Central memory CD8-positive, alpha-beta T cell (primary cell): ENCODE measurements around the gene RREB1.
A peak's percentile ranks its signal among the peaks of the same experiment; 100 is the strongest.

Experiments used
- ATAC-seq: fragments of 150-1000 bp; cut with Tn5 transposase; replicated peaks from 2 replicates; pipeline ENCODE4 v1.10.0; 2022; ENCODE audit warnings: mild to moderate bottlenecking, moderate FRiP score, moderate number of reproducible peaks; ENCODE audit not compliant: poor library complexity, severe bottlenecking; ENCODE audit errors: extremely low read depth
- DNase-seq, 2 donors: peaks; one replicate each; pipeline ENCODE4 v3.0.0; 2021; ENCODE audit warnings: low spot score in 2 of 2
- H3K27ac Mint-ChIP-seq: one replicate; pipeline ENCODE4 v1.8.0; 2022; ENCODE audit warnings: low read depth, mild to moderate bottlenecking, moderate library complexity, mixed read lengths
- H3K27me3 Mint-ChIP-seq: one replicate; pipeline ENCODE4 v1.8.0; 2022; ENCODE audit warnings: mixed read lengths
- H3K36me3 Mint-ChIP-seq: one replicate; pipeline ENCODE4 v1.8.0; 2022; ENCODE audit warnings: mild to moderate bottlenecking, moderate library complexity, mixed read lengths; ENCODE audit not compliant: insufficient read depth
- H3K4me1 Mint-ChIP-seq: one replicate; pipeline ENCODE4 v1.8.0; 2022; ENCODE audit warnings: mixed read lengths
- H3K4me3 Mint-ChIP-seq: one replicate; pipeline ENCODE4 v1.8.0; 2022; ENCODE audit warnings: mild to moderate bottlenecking, moderate library complexity, mixed read lengths
- H3K9me3 Mint-ChIP-seq: one replicate; pipeline ENCODE4 v1.8.0; 2022; ENCODE audit warnings: mixed read lengths

The RREB1 gene

DNA sequence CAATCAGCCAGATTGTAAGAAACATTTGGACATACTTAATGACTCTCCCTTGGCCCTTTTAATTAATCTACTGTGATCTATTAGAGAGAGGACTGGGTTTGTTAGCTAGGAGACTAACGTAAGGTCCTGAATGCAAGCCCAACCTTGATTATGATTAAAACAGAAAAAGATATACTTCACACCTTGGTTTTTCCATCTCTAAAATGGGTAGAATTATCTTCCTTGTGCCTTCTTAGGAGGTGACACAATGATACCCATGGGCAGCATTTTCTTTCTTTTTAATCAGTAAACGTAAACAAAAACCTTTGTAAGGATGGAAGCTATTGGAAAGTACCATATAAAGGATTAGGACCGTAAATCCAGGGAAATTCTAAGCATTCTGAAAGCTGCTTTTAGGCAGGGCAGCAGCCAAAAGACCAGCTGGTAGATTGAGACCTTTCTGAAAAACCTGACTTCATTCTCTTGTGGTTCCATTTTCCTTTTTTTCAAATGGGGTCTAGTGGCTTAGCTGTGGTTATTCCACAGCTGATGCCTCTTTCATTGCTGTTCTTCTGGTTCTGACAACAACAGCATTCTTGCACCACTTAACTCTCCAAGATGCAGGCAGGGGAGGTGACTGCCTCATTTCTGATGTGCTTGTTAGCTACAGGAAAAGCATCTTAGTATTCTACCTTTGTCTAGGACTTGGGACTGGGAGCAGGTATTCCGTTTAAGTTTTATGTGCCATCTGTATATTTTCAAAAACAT is 27.4 kb downstream of the RREB1 start:
- no peaks in the 10 kb centered on the region for H3K27me3 Mint-ChIP-seq
- H3K9me3 Mint-ChIP-seq = no peaks in the 10 kb centered on the region
- H3K27ac Mint-ChIP-seq = peak overlapping the region; percentile 35
- ATAC-seq (no peak), DNase-seq (no peak)
- no peak overlapping the region for H3K4me3 Mint-ChIP-seq
- peaks cover 58% of the 10 kb centered on the region for H3K4me1 Mint-ChIP-seq
- H3K36me3 Mint-ChIP-seq = peaks cover 6% of the 10 kb centered on the region

GRCh38 chr6:7135755-7136154 is 28.0 kb downstream of the RREB1 start:
- no peak for ATAC-seq
- Mint-ChIP-seq H3K36me3 (peaks cover 3% of the 10 kb centered on the region), H3K4me1 (peaks cover 54% of the 10 kb centered on the region), H3K27ac (peak overlapping the region; percentile 35), H3K9me3 (no peaks in the 10 kb centered on the region), H3K27me3 (no peaks in the 10 kb centered on the region), H3K4me3 (no peak overlapping the region)
- no peak for DNase-seq

DNA sequence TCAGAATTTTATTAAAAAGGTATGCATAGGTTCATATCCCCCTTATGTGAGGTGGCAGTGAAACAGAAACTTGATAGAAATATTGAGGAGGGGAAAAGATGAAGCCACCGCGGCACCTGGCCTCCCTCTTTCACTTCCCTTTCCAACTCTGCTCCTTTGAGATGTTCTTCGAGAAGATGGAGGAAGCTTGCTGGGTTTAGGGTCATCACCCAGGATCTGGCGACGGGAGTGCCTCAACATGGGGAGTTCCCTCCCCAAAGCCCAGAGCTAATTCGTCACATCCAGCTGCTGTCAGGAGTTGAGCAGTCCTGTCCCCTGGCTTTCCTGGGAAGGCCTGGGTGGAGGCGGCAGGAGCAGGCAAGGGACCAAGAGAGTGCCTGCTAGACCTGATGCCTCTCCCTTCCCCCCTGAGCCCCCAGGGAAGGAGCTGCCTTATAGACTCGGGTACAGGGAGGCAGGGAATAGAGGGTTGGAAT is 29.1 kb downstream of the RREB1 start:
- peaks cover 56% of the 10 kb centered on the region for H3K4me1 Mint-ChIP-seq
- no peak for DNase-seq

GRCh38 chr6:7137335-7138045 is 29.7 kb downstream of the RREB1 start:
- Mint-ChIP-seq H3K36me3 (no peaks in the 10 kb centered on the region), H3K4me3 (peak overlapping the region; percentile 72), H3K9me3 (no peaks in the 10 kb centered on the region), H3K27me3 (no peaks in the 10 kb centered on the region), H3K4me1 (peaks cover 51% of the 10 kb centered on the region), H3K27ac (peak overlapping the region; percentile 93)
- DNase-seq (peak in 1 of 2 donors; percentile 31), ATAC-seq (peak; percentile 73)

More for the DNA sequence above, 29.1 kb downstream of the RREB1 start:
- Mint-ChIP-seq H3K27me3 (no peaks in the 10 kb centered on the region), H3K4me3 (peak overlapping the region; percentile 72), H3K36me3 (no peaks in the 10 kb centered on the region), H3K27ac (peak overlapping the region; percentile 93), H3K9me3 (no peaks in the 10 kb centered on the region)
- ATAC-seq = no peak

- no peak for DNase-seq
- no peak for ATAC-seq
- Mint-ChIP-seq H3K36me3 (peaks cover 2% of the 10 kb centered on the region), H3K27ac (peak overlapping the region; percentile 93), H3K4me1 (peaks cover 51% of the 10 kb centered on the region), H3K27me3 (no peaks in the 10 kb centered on the region), H3K9me3 (no peaks in the 10 kb centered on the region), H3K4me3 (peak overlapping the region; percentile 72)
Measured at GRCh38 chr6:7138046-7138531, 30.3 kb downstream of the RREB1 start.

DNA sequence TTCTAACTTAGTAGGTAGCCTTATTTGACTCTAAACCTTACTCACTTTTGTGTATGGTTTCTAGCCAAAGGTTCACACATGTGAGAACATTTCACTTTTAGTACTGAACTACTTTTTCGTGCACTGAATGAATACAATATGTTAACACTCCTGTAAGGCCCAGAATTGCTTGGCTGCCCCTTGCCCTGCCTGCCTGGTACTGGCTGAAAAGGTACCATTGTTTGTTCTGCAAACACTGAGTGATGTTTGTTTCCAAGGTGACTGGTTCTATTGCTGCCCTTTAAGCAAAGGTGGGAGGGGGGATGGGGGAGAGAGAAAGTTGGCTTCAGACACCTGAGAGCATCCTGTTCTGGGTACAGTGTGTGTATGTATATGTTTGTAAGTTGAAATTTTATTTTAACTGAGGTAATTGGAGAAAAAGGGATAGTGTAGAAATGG is 31.2 kb downstream of the RREB1 start:
- H3K36me3 Mint-ChIP-seq = peaks cover 4% of the 10 kb centered on the region
- peak overlapping the region; percentile 93 for H3K27ac Mint-ChIP-seq
- H3K9me3 Mint-ChIP-seq = no peaks in the 10 kb centered on the region
- ATAC-seq = peak; percentile 30
- DNase-seq = peak in 1 of 2 donors; percentile 25
- no peaks in the 10 kb centered on the region for H3K27me3 Mint-ChIP-seq
- no peak overlapping the region for H3K4me3 Mint-ChIP-seq
- peaks cover 51% of the 10 kb centered on the region for H3K4me1 Mint-ChIP-seq

- Mint-ChIP-seq H3K27ac (no peak overlapping the region), H3K27me3 (no peaks in the 10 kb centered on the region), H3K4me1 (peaks cover 56% of the 10 kb centered on the region), H3K4me3 (peak overlapping the region; percentile 78), H3K36me3 (peaks cover 4% of the 10 kb centered on the region), H3K9me3 (no peaks in the 10 kb centered on the region)
- no peak for ATAC-seq
- DNase-seq = no peak
Measured at GRCh38 chr6:7139835-7140470, 32.2 kb downstream of the RREB1 start.

- Mint-ChIP-seq H3K4me1 (peaks cover 58% of the 10 kb centered on the region), H3K4me3 (peak overlapping the region; percentile 78), H3K27ac (peak overlapping the region; percentile 46), H3K36me3 (peaks cover 4% of the 10 kb centered on the region), H3K27me3 (no peaks in the 10 kb centered on the region), H3K9me3 (no peaks in the 10 kb centered on the region)
- ATAC-seq (peak; percentile 79), DNase-seq (peak; percentile 57 to 59)
Measured at GRCh38 chr6:7140631-7141378, 33.0 kb downstream of the RREB1 start.

GRCh38 chr6:7142228-7142801 is 34.6 kb downstream of the RREB1 start:
- H3K27ac Mint-ChIP-seq = no peak overlapping the region
- DNase-seq (no peak), ATAC-seq (no peak)
- H3K4me1 Mint-ChIP-seq = peaks cover 62% of the 10 kb centered on the region
- H3K27me3 Mint-ChIP-seq = no peaks in the 10 kb centered on the region
- peak overlapping the region; percentile 54 for H3K4me3 Mint-ChIP-seq
- peaks cover 6% of the 10 kb centered on the region for H3K36me3 Mint-ChIP-seq
- H3K9me3 Mint-ChIP-seq = no peaks in the 10 kb centered on the region

DNA sequence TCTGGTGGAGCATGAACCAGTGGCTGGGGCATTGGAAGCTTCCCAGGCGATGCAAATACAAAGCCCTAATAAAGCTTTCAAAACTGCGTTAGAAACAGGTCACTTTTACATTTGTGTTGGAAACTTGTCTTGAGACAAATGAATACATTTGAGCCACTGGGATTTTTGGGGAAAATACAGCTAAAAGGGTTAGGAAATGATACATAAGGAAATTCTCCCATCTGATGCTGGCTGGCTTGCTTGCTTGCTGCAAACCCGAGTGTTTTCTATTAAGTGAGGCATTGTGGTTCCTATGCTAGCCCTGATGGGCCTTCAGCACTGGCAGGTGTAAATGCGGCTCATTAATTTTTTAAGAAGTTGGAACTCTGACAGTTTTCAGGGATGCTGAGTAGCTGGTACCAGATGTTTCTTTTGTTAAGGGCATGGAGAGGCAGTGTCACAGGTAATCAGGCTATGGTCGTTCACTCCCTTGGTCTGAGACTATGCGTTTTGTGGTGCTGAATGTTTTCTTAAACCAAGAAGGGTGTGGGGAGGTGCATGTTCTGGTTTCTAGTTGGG is 35.2 kb downstream of the RREB1 start:
- Mint-ChIP-seq H3K27me3 (no peaks in the 10 kb centered on the region), H3K27ac (no peak overlapping the region), H3K4me3 (peak overlapping the region; percentile 54), H3K9me3 (no peaks in the 10 kb centered on the region), H3K4me1 (peaks cover 61% of the 10 kb centered on the region), H3K36me3 (peaks cover 6% of the 10 kb centered on the region)
- ATAC-seq (no peak), DNase-seq (no peak)

DNA sequence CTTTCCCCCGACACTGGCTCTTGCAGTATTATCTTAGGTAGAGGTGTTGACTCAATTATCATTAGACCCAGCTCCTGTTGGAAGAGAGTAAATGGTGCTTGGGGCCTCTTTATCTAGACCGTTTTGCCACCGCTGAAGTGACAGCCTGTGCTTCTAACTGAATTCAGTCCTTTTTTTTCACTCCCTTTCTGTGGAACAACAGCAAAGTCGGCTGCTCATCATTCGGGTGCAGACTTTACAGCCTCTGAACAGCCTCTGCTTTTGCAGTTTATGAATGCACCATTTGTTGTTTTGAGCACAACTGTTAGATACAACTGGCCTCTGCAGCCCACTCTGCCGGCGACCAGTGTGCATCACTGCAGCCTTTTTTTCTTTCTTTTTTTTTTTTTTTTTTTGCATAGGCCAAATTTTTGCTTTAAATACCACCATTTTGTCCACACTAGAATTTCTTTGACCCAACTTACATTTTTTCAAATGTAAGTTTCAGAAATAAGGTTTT is 35.8 kb downstream of the RREB1 start:
- Mint-ChIP-seq H3K4me3 (no peak overlapping the region), H3K4me1 (peaks cover 56% of the 10 kb centered on the region), H3K27me3 (no peaks in the 10 kb centered on the region), H3K9me3 (no peaks in the 10 kb centered on the region), H3K36me3 (peaks cover 6% of the 10 kb centered on the region), H3K27ac (no peak overlapping the region)
- DNase-seq (no peak), ATAC-seq (no peak)
